ENCODE data around the gene UBB. TPM values are rescaled to one million over a fixed set of nuclear protein-coding genes. Genes with fewer than 3 reads are reported as not detected.

UBB gene
- total RNA-seq (2014; rRNA removed; shearing (Covaris generic)): 1,859 and 2,439 TPM in 2 replicates

- peak; percentile 96 for DNase-seq (ENCODE audit: low spot score)
Observed at GRCh38 chr17:16380640-16381495, at the start of gene UBB. Gene UBB, plus strand, starts transcription at chr17:16381091. Its CDS starts 817 bp downstream, at chr17:16381908.

- DNase-seq (ENCODE audit: low spot score): no peak
Observed at GRCh38 chr17:16338391-16338790, 42.5 kb upstream of the UBB start.

- no peak for DNase-seq (ENCODE audit: low spot score)
Observed at GRCh38 chr17:16339402-16339801, 41.5 kb upstream of the UBB start.

GRCh38 chr17:16339959-16340358 lies 40.9 kb upstream of the UBB start:
- DNase-seq (ENCODE audit: low spot score): no peak

- DNase-seq (ENCODE audit: low spot score): no peak
Observed at GRCh38 chr17:16342979-16343378, 37.9 kb upstream of the UBB start.

GRCh38 chr17:16343569-16343968 lies 37.3 kb upstream of the UBB start:
- DNase-seq (ENCODE audit: low spot score): no peak

GRCh38 chr17:16345565-16345964 lies 35.3 kb upstream of the UBB start:
- no peak for DNase-seq (ENCODE audit: low spot score)

- no peak for DNase-seq (ENCODE audit: low spot score)
Observed at GRCh38 chr17:16346721-16347271, 34.1 kb upstream of the UBB start.

- no peak for DNase-seq (ENCODE audit: low spot score)
Observed at GRCh38 chr17:16348586-16348985, 32.3 kb upstream of the UBB start.

GRCh38 chr17:16349431-16349830 lies 31.5 kb upstream of the UBB start:
- DNase-seq (ENCODE audit: low spot score): no peak

- DNase-seq (ENCODE audit: low spot score): peak; percentile 12
Observed at GRCh38 chr17:16351831-16352230, 29.1 kb upstream of the UBB start.

GRCh38 chr17:16352303-16352666 lies 28.6 kb upstream of the UBB start:
- DNase-seq (ENCODE audit: low spot score): no peak

- no peak for DNase-seq (ENCODE audit: low spot score)
Observed at GRCh38 chr17:16352667-16353316, 28.1 kb upstream of the UBB start.

- no peak for DNase-seq (ENCODE audit: low spot score)
Observed at GRCh38 chr17:16353317-16354174, 27.3 kb upstream of the UBB start, which contains the start of gene CENPV. Gene CENPV, minus strand, starts transcription at chr17:16353469. Its CDS starts 33 bp downstream, at chr17:16353436.

- no peak for DNase-seq (ENCODE audit: low spot score)
Observed at GRCh38 chr17:16354585-16354984, 26.3 kb upstream of the UBB start.

GRCh38 chr17:16358394-16358793 lies 22.5 kb upstream of the UBB start:
- DNase-seq (ENCODE audit: low spot score): no peak

- no peak for DNase-seq (ENCODE audit: low spot score)
Observed at GRCh38 chr17:16361874-16362273, 19.0 kb upstream of the UBB start.

- peak; percentile 60 for DNase-seq (ENCODE audit: low spot score)
Observed at GRCh38 chr17:16363749-16364536, 16.9 kb upstream of the UBB start.

GRCh38 chr17:16364625-16365024 lies 16.3 kb upstream of the UBB start:
- DNase-seq (ENCODE audit: low spot score): no peak

- peak; percentile 62 for DNase-seq (ENCODE audit: low spot score)
Observed at GRCh38 chr17:16371742-16372141, 9.1 kb upstream of the UBB start.
